HEK293 (cell line): Measurements from ENCODE around the gene TRAPPC3L.

Experiments used
- CTCF ChIA-PET: fragments of 350-600 bp; formaldehyde crosslinking; extraction: SDS; loops from one replicate; lab custom pipeline; 2021; ENCODE audit warnings: antibody characterized with exemption; lab: Yijun Ruan, JAX
- POLR2A ChIA-PET: fragments of 300-600 bp; formaldehyde crosslinking; extraction: SDS; loops from one replicate; lab custom pipeline; 2020; ENCODE audit warnings: antibody characterized with exemption, inconsistent platforms; lab: Yijun Ruan, JAX
- H3K27ac ChIP-seq: fragments of 200-500 bp; sonication (Bioruptor generic); 2 replicates; pipeline ENCODE4 v1.5.1; 2014; ENCODE audit warnings: low read depth, low read length, control low read depth, inconsistent platforms; ENCODE audit errors: extremely low read depth
- H3K36me3 ChIP-seq, 2 experiments: fragments of 200-500 bp in 1 of 2; sonication (Bioruptor generic) in 1 of 2; 1 replicate in 1 of 2; 2 replicates in 1 of 2; pipeline ENCODE4 v1.5.1; 2014 to 2017; ENCODE audit warnings: inconsistent platforms in 2 of 2, low read length in 2 of 2; ENCODE audit not compliant: control insufficient read depth in 2 of 2, insufficient read depth in 1 of 2
- H3K4me1 ChIP-seq: fragments of 200-500 bp; sonication (Bioruptor generic); 2 replicates; pipeline ENCODE4 v1.5.1; 2014; ENCODE audit warnings: mild to moderate bottlenecking, low read length, inconsistent platforms; ENCODE audit not compliant: control insufficient read depth, insufficient read depth
- H3K4me3 ChIP-seq: 2 replicates; pipeline ENCODE4 v1.5.1; 2011; ENCODE audit warnings: low read depth, mild to moderate bottlenecking, control low read depth, low read length, moderate library complexity
- H3K9me3 ChIP-seq: fragments of 200-500 bp; sonication (Bioruptor generic); 2 replicates; pipeline ENCODE4 v1.5.1; 2014; ENCODE audit warnings: low read depth, low read length, inconsistent platforms; ENCODE audit not compliant: control insufficient read depth, insufficient read depth
- KLF8 ChIP-seq: fragments of 450-650 bp; formaldehyde crosslinking; IDR thresholded peaks from 2 replicates; pipeline ENCODE4 v1.5.1; 2016; ENCODE audit warnings: missing biosample characterization, missing genetic modification characterization
- MEIS1 ChIP-seq: sonication (generic); formaldehyde crosslinking; IDR thresholded peaks from 2 replicates; pipeline ENCODE4 v1.8.1; 2022; ENCODE audit warnings: missing genetic modification reagents, mild to moderate bottlenecking, borderline replicate concordance
- OSR2 ChIP-seq: fragments of 450-650 bp; formaldehyde crosslinking; IDR thresholded peaks from 2 replicates; pipeline ENCODE4 v1.5.1; 2016; ENCODE audit warnings: missing biosample characterization, missing genetic modification characterization
- PRDM10 ChIP-seq: fragments of 450-650 bp; formaldehyde crosslinking; IDR thresholded peaks from 2 replicates; pipeline ENCODE4 v1.5.1; 2016; ENCODE audit warnings: missing biosample characterization, missing genetic modification characterization
- PRDM6 ChIP-seq: fragments of 450-650 bp; formaldehyde crosslinking; IDR thresholded peaks from 2 replicates; pipeline ENCODE4 v1.5.1; 2017; ENCODE audit warnings: missing biosample characterization, missing genetic modification characterization
- ZBTB17 ChIP-seq: fragments of 450-650 bp; formaldehyde crosslinking; IDR thresholded peaks from 2 replicates; pipeline ENCODE4 v1.5.1; 2016; ENCODE audit warnings: missing biosample characterization, missing genetic modification characterization
- ZFP3 ChIP-seq: fragments of 450-650 bp; formaldehyde crosslinking; IDR thresholded peaks from 2 replicates; pipeline ENCODE4 v1.5.1; 2016; ENCODE audit warnings: low read depth, missing biosample characterization, missing genetic modification characterization
- ZIC2 ChIP-seq: fragments of 450-650 bp; formaldehyde crosslinking; IDR thresholded peaks from 2 replicates; pipeline ENCODE4 v1.5.1; 2016; ENCODE audit warnings: missing biosample characterization, missing genetic modification characterization
- ZNF112 ChIP-seq: fragments of 450-650 bp; formaldehyde crosslinking; IDR thresholded peaks from 2 replicates; pipeline ENCODE4 v1.5.0; 2017; ENCODE audit warnings: missing biosample characterization, missing genetic modification characterization
- ZNF211 ChIP-seq: fragments of 450-650 bp; formaldehyde crosslinking; IDR thresholded peaks from 2 replicates; pipeline ENCODE4 v1.5.1; 2016; ENCODE audit warnings: low read depth, missing biosample characterization, missing genetic modification characterization
- ZNF24 ChIP-seq: fragments of 450-650 bp; formaldehyde crosslinking; IDR thresholded peaks from 2 replicates; pipeline ENCODE4 v1.5.1; 2016; ENCODE audit warnings: missing biosample characterization, missing genetic modification characterization
- ZNF274 ChIP-seq, 2 experiments: fragments of 200-500 bp in 1 of 2; fragments of 450-650 bp in 1 of 2; sonication (Bioruptor generic) in 1 of 2; formaldehyde crosslinking in 1 of 2; IDR thresholded peaks; 2 replicates each; pipeline versions ENCODE4 v1.5.1 to v1.6.1; 2014 to 2016; ENCODE audit warnings: borderline replicate concordance in 1 of 2, inconsistent platforms in 1 of 2, low read length in 1 of 2, missing biosample characterization in 1 of 2, missing genetic modification characterization in 1 of 2
- ZNF423 ChIP-seq: fragments of 450-650 bp; formaldehyde crosslinking; IDR thresholded peaks from 2 replicates; pipeline ENCODE4 v1.5.1; 2016; ENCODE audit warnings: missing biosample characterization, missing genetic modification characterization
- ZNF510 ChIP-seq: fragments of 450-650 bp; formaldehyde crosslinking; IDR thresholded peaks from 2 replicates; pipeline ENCODE4 v1.5.1; 2018; ENCODE audit warnings: mild to moderate bottlenecking, missing genetic modification characterization, missing biosample characterization; ENCODE audit not compliant: insufficient replicate concordance
- ZNF600 ChIP-seq: fragments of 450-650 bp; formaldehyde crosslinking; IDR thresholded peaks from 2 replicates; pipeline ENCODE4 v1.5.1; 2016; ENCODE audit warnings: missing biosample characterization, missing genetic modification characterization
- ZNF664 ChIP-seq: fragments of 450-650 bp; formaldehyde crosslinking; IDR thresholded peaks from 2 replicates; pipeline ENCODE4 v1.5.1; 2016; ENCODE audit warnings: missing biosample characterization, missing genetic modification characterization
- ZNF76 ChIP-seq: fragments of 450-650 bp; formaldehyde crosslinking; IDR thresholded peaks from 2 replicates; pipeline ENCODE4; 2016; ENCODE audit warnings: low read depth, missing biosample characterization, missing genetic modification characterization, borderline replicate concordance
- TF ChIP-seq, protein P1 (sequence below): fragments of 450-650 bp; formaldehyde crosslinking; IDR thresholded peaks from 2 replicates; pipeline ENCODE4 v1.5.1; 2016; ENCODE audit warnings: missing biosample characterization, missing genetic modification characterization
- TF ChIP-seq, protein P2 (sequence below): fragments of 450-650 bp; formaldehyde crosslinking; IDR thresholded peaks from 2 replicates; pipeline ENCODE4 v1.5.1; 2017; ENCODE audit warnings: missing biosample characterization, missing genetic modification characterization

TRAPPC3L gene

DNA sequence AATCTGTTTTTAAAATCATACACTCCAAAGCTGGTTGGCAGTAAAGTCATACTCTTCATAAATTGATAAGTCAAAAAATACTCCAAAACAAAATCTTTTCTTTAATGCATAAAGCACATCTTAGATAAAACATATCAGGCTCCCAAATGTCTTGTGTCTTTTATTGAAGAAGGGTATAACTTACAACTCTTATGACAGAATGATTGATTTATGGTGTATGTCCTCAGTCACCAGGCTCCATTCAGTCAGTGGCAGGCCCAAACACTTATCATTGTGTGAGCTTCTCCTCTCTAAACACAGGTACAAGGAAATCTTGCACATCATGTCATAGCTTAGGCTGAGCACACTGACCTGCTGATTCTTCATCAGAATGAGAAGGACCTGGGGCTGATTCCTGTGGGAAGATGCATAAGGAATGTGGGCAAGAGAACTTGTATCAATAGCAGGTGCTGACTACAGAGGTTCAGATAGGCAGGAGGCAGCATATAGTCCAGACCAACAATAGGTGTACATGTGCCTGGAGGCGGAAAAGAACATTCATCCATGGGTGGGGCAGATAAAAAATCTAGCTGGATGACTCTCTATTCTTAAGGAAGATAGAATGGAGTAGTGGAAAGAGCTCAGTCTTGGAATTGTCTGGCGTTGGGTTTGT lies 32.1 kb downstream of the TRAPPC3L start (continued):
- TF ChIP-seq, protein P1, sequence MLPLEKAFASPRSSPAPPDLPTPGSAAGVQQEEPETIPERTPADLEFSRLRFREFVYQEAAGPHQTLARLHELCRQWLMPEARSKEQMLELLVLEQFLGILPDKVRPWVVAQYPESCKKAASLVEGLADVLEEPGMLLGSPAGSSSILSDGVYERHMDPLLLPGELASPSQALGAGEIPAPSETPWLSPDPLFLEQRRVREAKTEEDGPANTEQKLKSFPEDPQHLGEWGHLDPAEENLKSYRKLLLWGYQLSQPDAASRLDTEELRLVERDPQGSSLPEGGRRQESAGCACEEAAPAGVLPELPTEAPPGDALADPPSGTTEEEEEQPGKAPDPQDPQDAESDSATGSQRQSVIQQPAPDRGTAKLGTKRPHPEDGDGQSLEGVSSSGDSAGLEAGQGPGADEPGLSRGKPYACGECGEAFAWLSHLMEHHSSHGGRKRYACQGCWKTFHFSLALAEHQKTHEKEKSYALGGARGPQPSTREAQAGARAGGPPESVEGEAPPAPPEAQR (tag by site-specific recombination) = no peak
- TF ChIP-seq ZNF600 (tag by site-specific recombination) = no peak

DNA sequence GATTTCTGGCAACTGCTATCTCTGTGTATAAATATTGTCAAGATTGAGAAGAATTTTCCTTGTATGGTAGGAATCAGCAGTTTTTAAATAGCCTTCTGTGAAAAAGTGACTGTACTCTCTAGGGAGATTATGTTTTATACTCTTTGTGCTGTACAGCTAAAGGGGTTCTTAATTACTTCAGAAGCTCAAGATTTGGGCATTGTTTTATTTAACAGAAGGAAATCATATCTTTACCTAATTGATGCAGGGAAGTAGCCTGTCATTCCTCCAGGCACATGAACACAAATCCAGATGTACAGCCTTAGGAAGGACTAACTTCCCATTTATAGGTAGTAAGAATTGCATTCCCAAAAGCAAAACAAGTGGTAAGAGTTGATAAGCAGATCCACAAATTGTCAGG lies 32.8 kb downstream of the TRAPPC3L start:
- Histone ChIP-seq H3K4me3 (peak overlapping the region; percentile 27), H3K27ac (no peak overlapping the region), H3K4me1 (peaks cover 13% of the 10 kb centered on the region), H3K9me3 (no peaks in the 10 kb centered on the region), H3K36me3 (peaks cover 0 to 15% of the 10 kb centered on the region in 2 experiments; a peak in 1 of 3 replicates)
- TF ChIP-seq PRDM6 (tag by site-specific recombination) (0 out of 2 replicates have a peak, but pooled peaks have one; percentile 36), ZNF24 (tag by site-specific recombination) (no peak), MEIS1 (0 out of 2 replicates have a peak, but pooled peaks have one; percentile 0)
- ChIA-PET POLR2A (no interaction called here), CTCF (interaction anchor here (1.0 to 6.0 kb wide), 18 partner anchors 10 to 305 kb away, joined by 3 to 75 read pairs (median 8); partner anchors contain the start of genes CALHM6 and DSE)

DNA sequence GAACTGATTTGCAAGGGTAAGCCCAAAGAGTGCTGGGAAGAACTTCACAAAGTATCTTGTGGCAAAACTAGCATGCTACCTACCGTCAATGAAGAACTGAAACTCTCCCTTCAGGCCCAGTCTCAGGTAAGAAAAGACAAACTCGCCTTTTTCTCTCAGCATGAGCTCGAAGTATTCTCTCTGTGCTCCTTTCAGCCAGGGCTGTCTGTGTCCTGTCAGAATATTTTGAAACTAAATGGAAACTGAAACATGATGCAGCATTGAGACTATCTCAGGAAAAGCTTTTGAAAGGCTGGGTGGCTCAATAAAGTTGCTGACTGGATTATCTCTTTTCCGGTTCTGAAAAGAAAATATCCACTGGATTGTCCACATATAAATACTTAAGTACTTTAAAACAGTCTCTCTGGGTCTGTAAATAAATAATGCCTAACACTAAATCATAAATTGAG lies 33.3 kb downstream of the TRAPPC3L start:
- Histone ChIP-seq H3K4me3 (peak overlapping the region; percentile 27), H3K36me3 (peaks cover 0 to 14% of the 10 kb centered on the region in 2 experiments; a peak in 1 of 3 replicates)
- POLR2A ChIA-PET = interaction anchor here (1.0 to 1.2 kb wide), 4 partner anchors 11 to 141 kb away, joined by 4 to 8 read pairs (median 4); partner anchors contain the start of genes DSE and RWDD1

More for the DNA sequence above, 33.3 kb downstream of the TRAPPC3L start:
- 0 out of 2 replicates have a peak, but pooled peaks have one; percentile 4 for TF ChIP-seq ZNF76 (tag by site-specific recombination)
- no peak for TF ChIP-seq ZNF112 (tag by site-specific recombination)
- TF ChIP-seq ZBTB17 (tag by site-specific recombination) = 0 out of 2 replicates have a peak, but pooled peaks have one; percentile 8
- TF ChIP-seq ZNF423 = no peak
- no peak for TF ChIP-seq ZNF274 (IDR thresholded peaks at IDR 0.05; ENCODE audit: low read length)
- no peak for TF ChIP-seq ZNF274 (tag by site-specific recombination; IDR thresholded peaks at IDR 0.05; ENCODE audit: borderline replicate concordance)
- TF ChIP-seq ZNF510 = no peak
- TF ChIP-seq ZFP3 (tag by site-specific recombination) = no peak
- TF ChIP-seq OSR2 (tag by site-specific recombination) = no peak
- no peak for TF ChIP-seq ZIC2 (tag by site-specific recombination)
- TF ChIP-seq, protein P2, sequence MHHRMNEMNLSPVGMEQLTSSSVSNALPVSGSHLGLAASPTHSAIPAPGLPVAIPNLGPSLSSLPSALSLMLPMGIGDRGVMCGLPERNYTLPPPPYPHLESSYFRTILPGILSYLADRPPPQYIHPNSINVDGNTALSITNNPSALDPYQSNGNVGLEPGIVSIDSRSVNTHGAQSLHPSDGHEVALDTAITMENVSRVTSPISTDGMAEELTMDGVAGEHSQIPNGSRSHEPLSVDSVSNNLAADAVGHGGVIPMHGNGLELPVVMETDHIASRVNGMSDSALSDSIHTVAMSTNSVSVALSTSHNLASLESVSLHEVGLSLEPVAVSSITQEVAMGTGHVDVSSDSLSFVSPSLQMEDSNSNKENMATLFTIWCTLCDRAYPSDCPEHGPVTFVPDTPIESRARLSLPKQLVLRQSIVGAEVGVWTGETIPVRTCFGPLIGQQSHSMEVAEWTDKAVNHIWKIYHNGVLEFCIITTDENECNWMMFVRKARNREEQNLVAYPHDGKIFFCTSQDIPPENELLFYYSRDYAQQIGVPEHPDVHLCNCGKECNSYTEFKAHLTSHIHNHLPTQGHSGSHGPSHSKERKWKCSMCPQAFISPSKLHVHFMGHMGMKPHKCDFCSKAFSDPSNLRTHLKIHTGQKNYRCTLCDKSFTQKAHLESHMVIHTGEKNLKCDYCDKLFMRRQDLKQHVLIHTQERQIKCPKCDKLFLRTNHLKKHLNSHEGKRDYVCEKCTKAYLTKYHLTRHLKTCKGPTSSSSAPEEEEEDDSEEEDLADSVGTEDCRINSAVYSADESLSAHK = no peak
- no peak for TF ChIP-seq KLF8
- TF ChIP-seq ZNF664 = peak; percentile 32; the same call in 1 of the 2 replicates
- TF ChIP-seq PRDM10 (tag by site-specific recombination) = 0 out of 2 replicates have a peak, but pooled peaks have one; percentile 7
- no peak for TF ChIP-seq ZNF211 (tag by site-specific recombination)
- Histone ChIP-seq H3K4me1 (peaks cover 13% of the 10 kb centered on the region), H3K27ac (peak overlapping the region; percentile 28), H3K9me3 (no peaks in the 10 kb centered on the region)
- CTCF ChIA-PET = interaction anchor here (0.6 to 6.0 kb wide), 45 partner anchors 7 to 304 kb away, joined by 3 to 75 read pairs (median 5); partner anchors contain the start of genes CALHM6, DSE and TSPYL1
